ENCODE data around the gene GALNT14.

Gene GALNT14

GRCh38 chr2:30974092-30974491, 164.1 kb downstream of the GALNT14 start:
- Histone ChIP-seq H3K27me3 (ENCODE audit: insufficient read depth, low read length, poor library complexity, severe bottlenecking) (no peaks in the 10 kb centered on the region), H3K9ac (ENCODE audit: low read depth, low read length, poor library complexity, severe bottlenecking) (no peak overlapping the region), H3F3A (ENCODE audit: low read depth) (no peaks in the 10 kb centered on the region), H3K9me2 (replicated peaks; ENCODE audit: low read depth, low read length) (no peaks in the 10 kb centered on the region), H3K9me3 (ENCODE audit: insufficient read depth, low read depth, low read length) (no peaks in the 10 kb centered on the region), H3K4me1 (ENCODE audit: insufficient read depth, low read length, poor library complexity, severe bottlenecking) (no peaks in the 10 kb centered on the region), H3K36me3 (ENCODE audit: insufficient read depth, low read length) (no peaks in the 10 kb centered on the region), H2AFZ (ENCODE audit: low read length) (no peak overlapping the region), H4K20me1 (ENCODE audit: insufficient read depth, low read length, poor library complexity, severe bottlenecking) (no peaks in the 10 kb centered on the region), H3K4me2 (ENCODE audit: low read depth, low read length, poor library complexity, severe bottlenecking) (no peak overlapping the region), H3K79me2 (ENCODE audit: insufficient read depth, low read length) (no peaks in the 10 kb centered on the region), H3K4me3 (ENCODE audit: low read length, poor library complexity, severe bottlenecking) (no peak overlapping the region)
- TF ChIP-seq CTCF (conservative IDR thresholded peaks at IDR 0.05; ENCODE audit: low read length), result no peak
- no peak for TF ChIP-seq EZH2phosphoT487 (IDR thresholded peaks at IDR 0.05; ENCODE audit: borderline replicate concordance)

- Histone ChIP-seq H3K27me3 (ENCODE audit: insufficient read depth, low read length, poor library complexity, severe bottlenecking) (no peaks in the 10 kb centered on the region), H3F3A (ENCODE audit: low read depth) (no peaks in the 10 kb centered on the region), H3K9me2 (replicated peaks; ENCODE audit: low read depth, low read length) (no peaks in the 10 kb centered on the region), H3K9ac (ENCODE audit: low read depth, low read length, poor library complexity, severe bottlenecking) (no peak overlapping the region), H3K9me3 (ENCODE audit: insufficient read depth, low read depth, low read length) (no peaks in the 10 kb centered on the region), H3K4me2 (ENCODE audit: low read depth, low read length, poor library complexity, severe bottlenecking) (no peak overlapping the region), H3K4me1 (ENCODE audit: insufficient read depth, low read length, poor library complexity, severe bottlenecking) (no peaks in the 10 kb centered on the region), H4K20me1 (ENCODE audit: insufficient read depth, low read length, poor library complexity, severe bottlenecking) (no peaks in the 10 kb centered on the region), H3K4me3 (ENCODE audit: low read length, poor library complexity, severe bottlenecking) (no peak overlapping the region), H2AFZ (ENCODE audit: low read length) (no peak overlapping the region), H3K36me3 (ENCODE audit: insufficient read depth, low read length) (no peaks in the 10 kb centered on the region), H3K79me2 (ENCODE audit: insufficient read depth, low read length) (no peaks in the 10 kb centered on the region)
- no peak for TF ChIP-seq EZH2phosphoT487 (IDR thresholded peaks at IDR 0.05; ENCODE audit: borderline replicate concordance)
- TF ChIP-seq CTCF (conservative IDR thresholded peaks at IDR 0.05; ENCODE audit: low read length), result no peak
Measured at GRCh38 chr2:30971231-30972025, 166.8 kb downstream of the GALNT14 start.

- H3K4me3 ChIP-seq (ENCODE audit: low read length, poor library complexity, severe bottlenecking), result no peak overlapping the region
- H3K4me2 ChIP-seq (ENCODE audit: low read depth, low read length, poor library complexity, severe bottlenecking), result no peak overlapping the region
- no peaks in the 10 kb centered on the region for H3K36me3 ChIP-seq (ENCODE audit: insufficient read depth, low read length)
- no peak for TF ChIP-seq EZH2phosphoT487 (IDR thresholded peaks at IDR 0.05; ENCODE audit: borderline replicate concordance)
- TF ChIP-seq CTCF (conservative IDR thresholded peaks at IDR 0.05; ENCODE audit: low read length), result no peak
- no peaks in the 10 kb centered on the region for H3K79me2 ChIP-seq (ENCODE audit: insufficient read depth, low read length)
- no peak overlapping the region for H3K9ac ChIP-seq (ENCODE audit: low read depth, low read length, poor library complexity, severe bottlenecking)
- H3K27me3 ChIP-seq (ENCODE audit: insufficient read depth, low read length, poor library complexity, severe bottlenecking), result no peaks in the 10 kb centered on the region
- H3K4me1 ChIP-seq (ENCODE audit: insufficient read depth, low read length, poor library complexity, severe bottlenecking), result no peaks in the 10 kb centered on the region
- H2AFZ ChIP-seq (ENCODE audit: low read length), result no peak overlapping the region
- H3K9me2 ChIP-seq (replicated peaks; ENCODE audit: low read depth, low read length), result no peaks in the 10 kb centered on the region
- no peaks in the 10 kb centered on the region for H3F3A ChIP-seq (ENCODE audit: low read depth)
- H4K20me1 ChIP-seq (ENCODE audit: insufficient read depth, low read length, poor library complexity, severe bottlenecking), result no peaks in the 10 kb centered on the region
- no peaks in the 10 kb centered on the region for H3K9me3 ChIP-seq (ENCODE audit: insufficient read depth, low read depth, low read length)
Measured at GRCh38 chr2:30968660-30969397, 169.4 kb downstream of the GALNT14 start.
